ENCODE results near the gene DPP6.
"Not testable (repeated sequence)": the region's sequence is repeated elsewhere in the genome, so short reads cannot be mapped to it uniquely, and the experiment has no call there.

Gene DPP6

DNA sequence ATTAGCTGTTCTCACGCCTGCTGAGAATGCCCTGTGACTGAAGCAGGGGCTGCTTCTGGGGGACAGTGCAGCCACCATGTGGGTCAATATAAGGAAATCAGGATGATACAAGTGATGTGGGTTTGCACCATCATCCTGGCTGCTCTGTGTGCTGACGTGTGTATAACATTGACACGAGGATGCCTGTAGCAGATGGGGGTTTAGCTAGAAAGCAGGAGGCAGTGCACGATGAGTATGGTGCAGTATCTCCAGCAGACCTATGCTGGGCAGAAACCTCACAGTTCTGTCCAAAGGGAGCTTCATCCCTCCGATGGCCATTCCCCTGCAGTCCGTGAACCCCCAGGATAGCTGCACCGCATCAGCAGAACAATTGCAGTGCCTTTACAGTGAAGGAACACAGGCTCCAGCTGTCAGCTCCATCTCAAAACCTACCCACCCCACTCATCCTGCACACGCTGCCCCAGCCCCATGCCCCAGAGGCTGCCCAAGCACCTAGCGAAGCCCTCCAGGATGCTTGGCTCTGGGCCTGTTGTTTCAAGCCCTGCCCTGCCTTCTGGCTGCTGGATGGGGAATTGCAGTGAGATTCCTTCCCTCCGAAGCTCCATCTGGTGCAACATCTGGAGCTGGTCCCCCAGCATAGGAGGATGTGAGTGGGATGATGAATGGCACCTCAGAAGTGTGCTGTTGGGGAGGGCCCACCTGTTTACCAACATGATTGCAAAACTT is 96.8 kb downstream of the DPP6 start:
- DNase-seq (ENCODE audit: low read depth in 2 of 2) = not testable (repeated sequence)

DNA sequence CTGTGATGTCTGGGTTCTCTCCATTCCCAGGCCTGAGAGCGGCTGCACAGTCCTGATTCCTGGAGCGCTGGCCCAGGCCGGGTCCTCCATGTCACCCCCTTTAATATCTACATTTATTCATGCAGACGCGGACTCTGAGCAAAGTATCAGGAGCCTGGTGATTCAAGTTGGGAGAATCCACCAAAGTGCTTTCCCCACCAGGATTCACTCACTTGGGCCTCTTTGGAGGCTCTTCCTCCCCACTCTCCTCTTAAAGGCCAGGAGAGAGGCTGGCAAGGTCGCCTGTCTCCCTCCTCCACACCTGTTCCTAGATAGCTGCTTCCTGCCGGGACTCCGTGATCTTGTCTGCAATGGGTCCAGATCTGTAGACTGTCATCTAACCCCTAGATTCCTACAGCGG is 98.5 kb downstream of the DPP6 start:
- not testable (repeated sequence) for DNase-seq (ENCODE audit: low read depth in 2 of 2)

DNA sequence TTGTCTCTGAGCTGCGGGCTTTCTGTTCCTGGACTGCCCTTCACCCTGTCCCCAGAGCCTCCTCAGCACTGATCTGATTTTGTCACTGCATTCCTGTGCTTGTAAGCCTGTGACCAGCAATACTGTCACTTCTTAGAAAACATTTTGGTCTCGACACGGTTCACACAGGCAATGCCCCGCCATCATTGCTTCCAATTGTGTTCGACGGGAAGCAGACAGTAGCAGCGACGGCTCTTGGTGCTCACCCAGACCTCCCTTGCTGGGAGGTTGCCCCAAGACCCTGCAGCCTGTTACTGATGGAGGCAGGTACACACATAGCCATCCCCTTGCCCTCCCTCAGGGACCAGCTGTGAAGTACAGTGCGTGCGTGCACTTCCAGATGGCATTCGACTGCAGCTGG is 99.1 kb downstream of the DPP6 start:
- not testable (repeated sequence) for DNase-seq (ENCODE audit: low read depth in 2 of 2)

DNA sequence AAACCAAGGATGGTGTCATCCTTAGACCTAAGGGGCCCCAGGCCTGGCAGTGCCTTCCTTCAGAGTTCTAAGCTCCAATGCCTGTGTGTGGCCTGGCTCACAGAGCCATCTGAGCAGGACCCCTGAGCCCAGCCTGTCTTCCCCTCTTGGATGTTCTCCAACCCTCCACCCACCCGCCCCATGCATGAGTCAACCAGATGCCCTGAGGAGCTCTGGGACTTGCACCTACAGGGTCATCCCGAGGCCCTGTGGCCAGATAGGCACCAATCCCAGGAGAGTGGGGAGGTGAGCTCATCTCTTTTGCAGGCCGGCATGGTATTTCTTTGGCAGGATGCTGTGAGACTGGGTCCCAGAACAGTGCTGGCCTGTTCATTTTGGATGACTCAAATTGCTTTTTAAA is 103.7 kb downstream of the DPP6 start:
- not testable (repeated sequence) for DNase-seq (ENCODE audit: low read depth in 2 of 2)

DNA sequence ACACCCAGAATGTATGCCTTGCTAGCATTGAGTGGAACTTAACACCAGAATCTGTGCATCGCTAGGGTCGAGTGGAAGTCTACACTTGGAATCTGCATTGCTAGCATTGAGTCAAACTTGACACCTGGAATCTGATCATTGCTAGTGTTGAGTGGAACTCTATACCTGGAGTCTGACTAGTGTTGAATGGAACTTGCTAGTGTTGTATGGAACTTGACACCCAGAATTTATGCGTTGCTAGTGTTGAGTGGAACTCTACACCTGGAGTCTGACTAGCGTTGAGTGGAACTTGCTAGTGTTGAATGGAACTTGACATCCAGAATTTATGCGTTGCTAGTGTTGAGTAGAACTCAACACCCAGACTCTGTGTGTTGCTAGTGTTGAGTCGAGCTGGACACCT is 110.7 kb downstream of the DPP6 start:
- not testable (repeated sequence) for DNase-seq (ENCODE audit: low read depth in 2 of 2)

DNA sequence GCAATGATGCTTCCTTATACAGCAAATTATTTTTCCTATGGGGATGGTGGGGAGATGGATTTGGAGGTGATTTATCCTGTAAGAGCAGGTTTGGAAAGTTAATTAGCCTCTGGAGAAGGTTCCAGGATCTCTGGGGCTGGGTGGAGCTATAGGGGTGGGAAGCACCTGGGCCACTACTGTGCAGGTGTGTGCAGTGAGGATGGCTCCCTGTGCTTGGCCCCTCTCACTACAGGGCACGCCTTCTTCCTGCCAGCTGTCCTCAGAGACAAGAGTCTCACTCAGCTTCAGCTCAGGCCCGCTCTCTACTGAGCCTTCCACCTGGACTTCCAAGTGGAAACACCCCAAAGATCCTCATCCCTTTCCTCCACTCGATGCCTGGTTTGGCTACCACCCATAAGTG is 111.4 kb downstream of the DPP6 start:
- DNase-seq (ENCODE audit: low read depth in 2 of 2) = not testable (repeated sequence)

DNA sequence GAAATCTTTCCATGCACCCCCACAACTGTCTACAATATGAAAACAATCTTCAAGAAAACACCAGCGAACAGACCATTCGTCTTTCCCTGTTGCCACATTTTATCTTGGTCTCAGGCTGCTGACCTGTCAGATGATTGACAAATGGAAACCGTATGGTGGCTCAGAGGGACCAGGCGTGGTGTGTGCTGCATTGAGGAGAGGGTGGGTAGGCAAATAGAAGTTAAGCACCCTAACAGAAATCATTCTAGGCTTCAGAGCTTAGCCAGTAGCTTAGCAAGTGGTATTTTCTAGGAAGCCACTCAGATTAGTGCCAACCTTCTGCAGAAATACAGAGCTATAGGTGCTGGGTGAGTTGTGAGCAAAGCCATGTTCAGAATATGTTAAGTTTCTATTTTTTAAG is 114.9 kb downstream of the DPP6 start:
- no peak for DNase-seq (ENCODE audit: low read depth in 2 of 2)

DNA sequence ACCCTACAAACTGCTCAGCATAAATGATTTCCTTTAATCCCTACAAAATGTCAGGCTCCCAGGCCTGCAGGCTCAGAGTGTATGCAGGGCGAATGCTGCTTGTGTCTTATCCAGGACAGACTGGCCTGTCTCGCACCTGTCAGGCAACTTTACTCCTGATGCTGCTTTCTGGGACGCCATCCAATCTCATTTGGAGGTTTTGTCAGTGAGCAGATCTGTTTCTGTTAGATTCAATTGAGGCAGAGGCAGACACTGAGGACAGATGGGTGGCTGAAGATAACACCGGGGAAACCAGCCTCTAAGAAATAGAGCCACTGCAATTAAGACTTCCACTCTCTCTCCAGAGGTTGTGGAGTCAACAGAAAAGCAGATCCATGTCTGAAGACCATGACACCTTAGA is 115.6 kb downstream of the DPP6 start:
- no peak for DNase-seq (ENCODE audit: low read depth in 2 of 2)

DNA sequence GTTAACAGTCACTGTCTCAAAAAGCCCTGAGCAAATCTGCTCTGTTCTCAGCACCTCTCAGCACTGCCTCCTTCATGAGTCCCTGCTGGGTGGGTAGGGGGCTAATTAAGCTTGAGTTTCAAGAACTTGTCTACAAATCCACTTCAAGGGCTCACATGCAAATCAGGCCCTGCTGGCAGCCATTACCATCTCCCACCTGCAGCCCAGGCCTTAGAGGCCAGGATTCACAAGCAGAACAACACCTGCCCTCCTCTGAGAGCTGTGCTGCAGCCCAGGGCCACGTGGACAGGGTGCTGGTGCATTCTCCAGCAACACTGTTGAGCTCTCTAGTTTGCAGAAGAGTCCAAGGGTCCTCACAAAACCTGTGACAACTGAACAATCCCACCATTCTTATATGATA is 119.2 kb downstream of the DPP6 start:
- DNase-seq (ENCODE audit: low read depth in 2 of 2) = no peak

DNA sequence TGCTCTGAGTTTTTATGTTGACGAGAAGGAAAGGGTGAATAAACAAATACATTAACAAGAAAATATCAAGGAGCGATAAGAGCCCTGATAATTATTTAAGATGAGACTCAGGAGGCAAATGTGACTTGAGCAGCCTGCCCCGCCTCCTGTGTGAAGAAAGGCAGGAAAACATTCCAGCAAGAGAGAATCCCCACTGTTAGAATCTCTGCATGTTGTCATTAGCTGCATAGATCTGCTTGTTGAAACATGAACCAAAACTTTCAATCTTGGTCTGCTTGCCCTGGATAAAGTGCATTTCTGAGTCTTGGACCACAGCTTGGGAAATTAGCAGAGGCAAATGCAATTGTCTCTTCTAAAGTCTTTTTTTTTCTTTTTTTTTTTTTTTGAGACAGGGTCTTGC is 120.0 kb downstream of the DPP6 start:
- DNase-seq (ENCODE audit: low read depth in 2 of 2) = no peak

DNA sequence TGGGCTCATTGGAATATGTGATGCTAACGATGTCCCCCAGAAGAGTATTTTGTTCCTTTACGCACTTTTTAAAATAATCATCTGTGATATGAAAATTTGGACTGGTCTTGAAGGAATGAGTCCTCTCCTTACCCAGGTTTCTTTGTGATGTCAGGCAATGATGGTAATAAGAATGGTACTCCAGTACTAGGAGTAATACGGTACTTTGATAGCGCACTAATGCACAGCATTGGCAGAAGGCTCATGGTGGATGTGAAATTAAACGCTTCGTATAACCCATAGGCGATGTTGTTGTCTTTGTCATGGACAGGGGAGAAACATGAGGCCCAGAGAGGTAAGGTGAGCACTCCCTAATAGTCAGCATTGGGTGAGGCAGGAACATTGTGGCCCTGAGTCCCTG is 125.4 kb downstream of the DPP6 start:
- no peak for DNase-seq (ENCODE audit: low read depth in 2 of 2)

DNA sequence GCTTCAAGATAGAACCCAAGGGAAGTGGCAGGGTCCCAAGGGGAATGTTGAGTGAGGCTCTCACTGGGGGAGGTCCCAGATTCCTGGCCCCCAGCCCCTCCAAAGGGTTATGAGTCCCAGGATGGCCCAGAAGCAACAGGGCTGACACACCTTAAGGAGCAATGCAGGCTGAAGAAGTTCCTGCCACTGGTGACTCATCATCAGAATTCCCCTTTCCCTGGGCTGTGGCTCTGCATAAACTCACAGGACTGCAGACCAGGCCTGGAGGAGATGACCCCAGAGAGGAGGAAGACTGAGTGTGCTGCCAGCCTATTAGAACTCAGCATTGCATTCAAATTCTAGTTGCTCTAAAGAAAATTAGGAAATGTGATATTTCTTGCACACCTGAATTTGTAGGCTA is 126.7 kb downstream of the DPP6 start:
- no peak for DNase-seq (ENCODE audit: low read depth in 2 of 2)

DNA sequence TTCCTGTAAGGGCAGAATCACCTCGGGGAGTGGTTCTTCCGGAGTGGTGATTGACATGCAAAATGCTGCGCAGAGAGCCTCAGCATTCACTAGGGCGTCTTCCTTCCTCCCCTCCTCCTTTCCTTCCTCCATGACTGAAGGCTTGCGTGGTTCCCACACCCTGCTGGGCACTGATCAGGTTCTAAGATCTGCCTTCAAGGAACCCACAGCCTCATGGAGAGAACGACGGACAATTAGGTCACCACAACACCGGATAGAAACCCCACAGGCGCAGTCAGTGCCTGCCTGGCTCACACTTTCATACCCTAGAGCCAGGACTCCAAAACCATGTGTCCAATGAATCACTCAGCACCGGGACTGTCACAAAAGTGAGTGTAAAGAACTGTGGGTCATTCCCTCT is 131.3 kb downstream of the DPP6 start:
- no peak for DNase-seq (ENCODE audit: low read depth in 2 of 2)

DNA sequence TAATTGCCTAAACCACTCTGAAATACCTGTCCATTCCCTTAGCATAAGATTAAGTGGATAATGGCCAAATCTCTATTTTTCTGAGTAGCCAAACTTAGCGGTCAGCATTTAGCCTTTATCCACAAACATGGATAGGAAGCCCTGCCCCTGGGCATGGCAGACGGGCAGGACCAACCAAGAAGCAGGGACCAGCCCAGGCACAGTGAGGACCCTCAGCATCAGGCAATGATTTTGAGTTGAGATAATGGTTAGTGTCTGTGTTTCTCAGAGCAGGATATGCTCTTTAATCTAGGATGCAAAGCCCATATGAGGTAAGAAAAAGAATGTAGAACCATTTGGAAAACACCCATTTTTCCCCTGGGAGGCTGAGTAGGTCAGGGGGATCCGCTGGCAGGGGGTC is 131.7 kb downstream of the DPP6 start:
- no peak for DNase-seq (ENCODE audit: low read depth in 2 of 2)

DNA sequence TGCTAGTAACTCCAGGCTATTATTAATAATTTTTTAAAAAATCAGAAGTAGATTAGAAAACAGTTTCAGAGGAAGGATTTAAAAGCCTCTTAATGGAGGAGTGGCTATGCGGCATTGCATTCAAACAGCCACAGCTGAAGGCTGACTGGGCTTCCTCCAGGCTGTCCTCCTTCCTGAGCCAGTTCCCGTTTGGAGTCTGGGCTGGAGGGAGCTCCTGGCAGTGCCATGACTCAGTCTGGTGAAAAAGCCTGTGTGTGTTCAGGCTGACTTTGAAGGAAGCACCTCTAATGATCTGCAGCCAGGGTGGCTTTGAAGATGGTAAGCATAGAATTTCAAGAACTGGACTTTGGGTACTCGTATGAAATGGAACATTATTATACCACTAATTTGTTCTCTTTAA is 134.6 kb downstream of the DPP6 start:
- DNase-seq (ENCODE audit: low read depth in 2 of 2) = no peak

DNA sequence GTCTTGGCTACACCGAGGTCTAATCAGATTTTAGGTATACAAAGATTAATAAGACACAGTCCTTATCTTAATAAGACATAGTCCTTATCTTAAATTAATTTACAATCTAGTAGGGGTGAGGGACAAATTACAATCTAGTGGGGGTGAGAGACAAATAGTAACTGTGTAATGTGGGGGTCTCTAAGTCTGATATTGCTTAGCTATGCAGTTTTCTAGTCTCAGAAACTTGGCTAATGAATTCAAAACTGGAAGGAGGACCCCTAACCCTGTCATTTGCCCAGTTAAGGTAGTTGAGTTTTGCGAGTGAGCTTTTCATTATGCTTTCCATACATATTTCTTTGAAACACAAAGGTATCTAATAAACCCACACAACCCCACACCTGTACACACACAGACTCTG is 136.1 kb downstream of the DPP6 start:
- DNase-seq (ENCODE audit: low read depth in 2 of 2) = no peak

DNA sequence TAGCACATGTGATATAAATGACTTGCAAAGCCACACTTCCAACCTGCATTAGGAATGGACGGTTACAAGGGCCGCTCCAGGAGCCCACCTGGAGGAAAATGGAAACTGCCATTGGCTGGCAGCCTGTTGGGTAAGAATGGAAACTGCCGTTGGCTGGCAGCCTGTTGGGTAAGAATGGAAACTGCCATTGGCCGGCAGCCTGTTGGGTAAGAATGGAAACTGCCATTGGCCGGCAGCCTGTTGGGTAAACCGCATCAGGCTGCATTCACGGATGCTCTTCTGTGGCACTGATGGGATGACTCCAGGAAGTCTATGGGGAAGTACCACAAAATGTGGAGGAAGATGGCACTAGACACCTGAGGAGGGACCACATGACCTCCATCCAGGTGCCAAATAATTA is 143.1 kb downstream of the DPP6 start:
- no peak for DNase-seq (ENCODE audit: low read depth in 2 of 2)

DNA sequence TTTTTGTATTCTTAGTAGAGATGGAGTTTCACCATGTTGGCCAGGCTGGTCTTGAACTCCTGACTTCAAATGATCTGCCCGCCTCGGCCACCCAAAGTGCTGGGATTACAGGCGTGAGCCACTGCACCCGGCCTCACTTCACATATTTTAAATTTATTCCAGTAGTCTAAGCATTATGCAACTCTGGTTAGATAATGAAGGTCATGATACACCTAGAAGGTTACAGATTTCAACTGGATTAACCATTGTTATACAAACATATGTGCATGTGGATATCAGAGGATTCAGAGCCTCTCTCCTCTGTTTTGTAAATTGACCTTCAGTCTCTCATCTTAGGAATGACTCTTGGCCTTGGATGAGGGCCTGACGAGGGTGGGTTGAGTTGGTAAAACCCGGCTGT is 146.3 kb downstream of the DPP6 start:
- DNase-seq (ENCODE audit: low read depth in 2 of 2) = no peak

DNA sequence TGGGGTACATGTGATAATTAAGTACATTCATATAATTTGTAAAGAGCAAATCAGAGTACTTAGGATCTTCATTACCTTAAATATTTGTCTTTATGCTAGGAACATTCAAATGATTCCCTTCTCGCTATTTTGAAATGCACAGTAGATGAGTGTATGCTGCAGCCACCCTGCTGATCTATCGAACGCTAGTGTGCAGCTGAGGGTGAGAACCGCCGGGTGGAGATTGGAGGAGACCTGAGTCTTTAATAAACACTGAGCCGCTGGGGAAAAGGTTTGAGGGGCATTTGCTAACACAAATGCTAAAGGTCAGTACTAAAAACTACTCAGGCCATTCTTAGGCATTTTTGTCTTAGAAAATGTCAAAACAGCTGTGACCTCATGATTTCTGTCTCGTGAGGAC is 148.0 kb downstream of the DPP6 start:
- no peak for DNase-seq (ENCODE audit: low read depth in 2 of 2)

DNA sequence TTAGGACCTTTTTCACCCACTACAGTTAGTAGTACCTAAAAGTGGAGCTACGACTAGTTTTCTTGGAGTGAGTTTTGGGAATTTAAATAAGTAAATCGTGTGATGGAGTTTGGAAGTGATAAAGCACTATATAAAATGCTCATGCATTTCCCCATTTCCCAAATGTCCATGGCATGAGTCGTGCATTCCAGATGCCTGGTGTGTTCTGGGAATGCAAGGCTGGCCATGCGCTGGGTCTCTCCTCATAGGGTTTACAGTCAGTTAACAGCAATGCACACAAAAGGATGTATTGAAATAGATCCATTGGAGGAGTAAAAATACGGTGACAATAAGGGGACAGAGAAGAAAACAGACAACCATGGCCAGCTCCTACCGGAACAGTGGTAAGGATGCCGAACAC is 149.8 kb downstream of the DPP6 start:
- no peak for DNase-seq (ENCODE audit: low read depth in 2 of 2)

DNA sequence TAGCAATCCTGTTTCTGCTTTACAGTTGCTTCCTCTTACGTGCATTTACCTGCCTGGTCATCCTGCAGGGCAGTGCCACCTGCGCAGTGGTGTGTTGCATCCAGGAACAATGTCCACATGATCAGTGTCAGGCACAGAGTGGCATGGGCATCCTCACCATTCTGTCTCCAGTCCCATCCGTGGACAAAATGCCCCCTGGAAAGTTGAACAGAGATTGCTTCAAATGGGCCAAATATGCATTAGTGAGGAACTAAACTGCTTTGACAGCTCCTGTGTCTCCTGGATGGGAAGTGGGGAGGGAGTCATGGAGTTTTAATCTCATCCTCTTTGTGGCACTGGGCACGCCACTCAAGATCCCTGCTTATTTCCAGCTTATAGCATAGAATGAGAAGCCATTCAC is 151.8 kb downstream of the DPP6 start:
- no peak for DNase-seq (ENCODE audit: low read depth in 2 of 2)

DNA sequence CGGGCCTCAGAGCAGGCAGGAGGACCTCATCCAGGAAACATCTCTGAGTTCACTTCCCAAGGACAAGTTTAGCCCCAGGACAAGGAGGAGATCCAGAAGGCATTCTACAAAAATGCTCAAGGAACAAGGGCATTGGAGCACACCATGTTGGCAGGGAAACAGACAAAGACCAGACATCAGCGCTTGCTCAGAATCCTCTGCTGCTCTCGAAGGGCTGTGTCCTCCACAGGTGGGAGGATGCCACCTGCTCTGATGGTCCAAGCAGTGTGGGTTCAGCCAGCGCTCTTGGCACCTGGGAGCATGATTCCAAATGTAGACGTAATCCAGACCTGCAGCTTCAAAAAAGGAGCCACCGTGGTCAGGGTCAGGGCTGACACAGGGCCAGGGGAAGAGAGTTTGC is 160.7 kb downstream of the DPP6 start:
- no peak for DNase-seq (ENCODE audit: low read depth in 2 of 2)

DNA sequence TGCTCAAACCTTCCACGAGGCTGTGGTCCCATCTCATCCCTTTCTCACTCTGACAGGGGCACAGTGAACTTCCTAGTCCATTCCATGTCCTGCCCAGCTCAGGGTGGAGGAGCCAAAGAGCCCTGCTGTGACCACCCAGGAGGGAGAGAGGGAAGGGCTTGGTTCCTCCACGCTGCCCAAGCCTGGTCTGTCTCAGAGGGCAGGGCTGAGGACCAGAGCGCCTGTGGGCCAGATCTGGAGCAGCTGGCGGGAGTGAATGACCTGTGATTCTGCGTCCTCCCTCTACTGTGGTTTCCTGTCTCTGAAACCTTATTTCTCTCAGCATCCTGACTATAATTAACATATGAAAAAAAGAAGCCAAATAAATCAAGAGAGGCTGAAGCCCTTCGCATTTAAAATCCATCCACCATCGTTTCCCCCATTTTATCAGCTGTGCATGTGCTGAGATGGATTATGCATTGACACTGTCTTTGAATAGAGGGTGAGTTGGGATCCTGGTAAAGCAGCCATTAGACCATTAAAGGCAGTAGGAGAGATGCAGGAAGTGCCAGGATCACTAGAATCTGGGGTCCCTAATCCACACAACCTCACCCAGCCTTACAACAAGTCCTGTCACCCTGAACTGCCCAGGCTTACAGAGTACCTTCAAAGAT is 165.6 kb downstream of the DPP6 start:
- no peak for DNase-seq (ENCODE audit: low read depth in 2 of 2)

DNA sequence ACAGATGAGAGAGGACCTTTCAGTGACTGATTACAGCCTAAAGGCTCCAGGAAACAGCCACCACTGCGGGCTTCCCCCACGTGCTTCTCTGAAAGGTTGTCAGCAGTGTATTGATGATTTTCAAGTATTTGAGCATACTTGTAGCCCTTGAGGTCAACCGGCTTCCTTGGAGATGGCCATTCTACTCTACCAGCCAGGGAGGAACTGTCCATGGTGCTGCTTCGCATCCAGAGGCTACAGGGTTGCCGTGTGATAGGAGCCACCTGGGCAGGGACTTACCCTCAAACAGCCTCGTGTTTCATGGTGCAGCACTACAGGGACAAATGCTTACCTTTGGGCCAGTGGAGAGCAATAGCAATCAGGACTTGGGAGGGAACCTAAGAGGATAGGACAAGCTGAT is 179.5 kb downstream of the DPP6 start:
- DNase-seq (ENCODE audit: low read depth in 2 of 2) = no peak
